ENCODE data around the gene KRT20.

The KRT20 gene

GRCh38 chr17:40849723-40850122, 35.3 kb downstream of the KRT20 start:
- DNase-seq = no peak

- no peak for DNase-seq
Observed at GRCh38 chr17:40848583-40849235, 36.3 kb downstream of the KRT20 start.

GRCh38 chr17:40846515-40847144, 38.4 kb downstream of the KRT20 start:
- no peak for DNase-seq

- DNase-seq = no peak
Observed at GRCh38 chr17:40844671-40845107, 40.4 kb downstream of the KRT20 start.

GRCh38 chr17:40843242-40843641, 41.8 kb downstream of the KRT20 start:
- no peak for DNase-seq

- DNase-seq = no peak
Observed at GRCh38 chr17:40841246-40841645, 43.8 kb downstream of the KRT20 start.

GRCh38 chr17:40839194-40839593, 45.8 kb downstream of the KRT20 start:
- no peak for DNase-seq

GRCh38 chr17:40836020-40836419, 49.0 kb downstream of the KRT20 start:
- DNase-seq = no peak

- no peak for DNase-seq
Observed at GRCh38 chr17:40833882-40834281, 51.2 kb downstream of the KRT20 start.

- no peak for DNase-seq
Observed at GRCh38 chr17:40832840-40833239, 52.2 kb downstream of the KRT20 start.

- no peak for DNase-seq
Observed at GRCh38 chr17:40830085-40830776, 54.8 kb downstream of the KRT20 start.

- no peak for DNase-seq
Observed at GRCh38 chr17:40828454-40829044, 56.5 kb downstream of the KRT20 start.

GRCh38 chr17:40827746-40828453, 57.1 kb downstream of the KRT20 start:
- DNase-seq = peak; percentile 36
